IMR-90 (cell line): ENCODE measurements around the gene RNU6-1. TPM values are rescaled to one million over a fixed set of nuclear protein-coding genes. Genes with fewer than 3 reads are reported as not detected.

Experiments
- ATAC-seq: fragments of 200-7000 bp; cut with Tn5 transposase; 2 replicates; pipeline ENCODE4 v1.9.1; 2020; ENCODE audit warnings: low read depth, mild to moderate bottlenecking, moderate library complexity
- BruUV-seq: library from RNA; stranded (reverse); fragments of 400-500 nt; replicated peaks from 2 replicates; lab custom pipeline; 2021; lab: Mats Ljungman, UMichigan
- CTCF ChIA-PET: fragments of 300-600 bp; formaldehyde crosslinking; extraction: SDS; loops from one replicate; lab custom pipeline; 2021; ENCODE audit warnings: antibody characterized with exemption; lab: Yijun Ruan, JAX
- POLR2A ChIA-PET: fragments of 300-600 bp; sonication (Branson Sonifier 250); formaldehyde crosslinking; loops from one replicate; lab custom pipeline; 2022; ENCODE audit warnings: antibody characterized with exemption; ENCODE audit not compliant: unreplicated experiment; lab: Charles Lee
- DNase-seq: peaks from one replicate; pipeline ENCODE4 v3.0.0; 2013
- H2AFZ ChIP-seq: replicated peaks from 2 replicates; pipeline ENCODE3; 2013; ENCODE audit warnings: low read length, mild to moderate bottlenecking; ENCODE audit not compliant: poor library complexity
- H2AK5ac ChIP-seq: 2 replicates; pipeline ENCODE4 v1.6.1; 2013; ENCODE audit warnings: low read depth, low read length, inconsistent platforms
- H2AK9ac ChIP-seq: replicated peaks from 2 replicates; pipeline ENCODE3; 2013; ENCODE audit warnings: mild to moderate bottlenecking, low read depth, low read length, moderate library complexity; ENCODE audit not compliant: poor library complexity
- H2BK120ac ChIP-seq: 2 replicates; pipeline ENCODE4 v1.6.1; 2013; ENCODE audit warnings: low read depth, low read length, inconsistent platforms
- H2BK15ac ChIP-seq: 3 replicates; pipeline ENCODE4 v1.6.1; 2013; ENCODE audit warnings: low read depth, low read length, inconsistent platforms
- H2BK20ac ChIP-seq: 2 replicates; pipeline ENCODE4 v1.6.1; 2013; ENCODE audit warnings: low read depth, mild to moderate bottlenecking, inconsistent platforms, low read length, moderate library complexity
- H2BK5ac ChIP-seq: 2 replicates; pipeline ENCODE4 v1.6.1; 2013; ENCODE audit warnings: mild to moderate bottlenecking, low read depth, low read length, inconsistent platforms; ENCODE audit not compliant: poor library complexity, severe bottlenecking
- H3K14ac ChIP-seq: replicated peaks from 2 replicates; pipeline ENCODE4 v1.6.1; 2013; ENCODE audit warnings: low read depth, low read length, inconsistent platforms
- H3K18ac ChIP-seq: 2 replicates; pipeline ENCODE4 v1.6.1; 2013; ENCODE audit warnings: low read depth, low read length, control low read depth
- H3K23ac ChIP-seq: 2 replicates; pipeline ENCODE4 v1.6.1; 2013; ENCODE audit warnings: low read depth, low read length, inconsistent platforms
- H3K27ac ChIP-seq: 2 replicates; pipeline ENCODE4 v1.5.1; 2013; ENCODE audit warnings: mild to moderate bottlenecking, control low read depth, low read length; ENCODE audit not compliant: insufficient read depth
- H3K27me3 ChIP-seq: 2 replicates; pipeline ENCODE4 v1.6.1; 2013; ENCODE audit warnings: low read length; ENCODE audit not compliant: control insufficient read depth, insufficient read depth
- H3K36me3 ChIP-seq: 2 replicates; pipeline ENCODE4 v1.6.1; 2013; ENCODE audit warnings: low read length, mixed read lengths; ENCODE audit not compliant: control insufficient read depth, insufficient read depth
- H3K4ac ChIP-seq: 2 replicates; pipeline ENCODE4 v1.6.1; 2013; ENCODE audit warnings: low read depth, low read length, inconsistent platforms
- H3K4me1 ChIP-seq: 2 replicates; pipeline ENCODE4 v1.6.1; 2013; ENCODE audit warnings: low read length, mixed read lengths; ENCODE audit not compliant: control insufficient read depth, insufficient read depth
- H3K4me2 ChIP-seq: 2 replicates; pipeline ENCODE4 v1.6.1; 2013; ENCODE audit warnings: low read depth, mild to moderate bottlenecking, control low read depth, low read length, moderate library complexity
- H3K4me3 ChIP-seq: 2 replicates; pipeline ENCODE4 v1.5.1; 2013; ENCODE audit warnings: low read depth, mild to moderate bottlenecking, control low read depth, low read length, moderate library complexity; ENCODE audit not compliant: insufficient read depth
- H3K56ac ChIP-seq: 2 replicates; pipeline ENCODE4 v1.6.1; 2013; ENCODE audit warnings: low read length, inconsistent platforms; ENCODE audit not compliant: insufficient read depth; ENCODE audit errors: extremely low read depth
- H3K79me1 ChIP-seq, 2 experiments: 2 replicates each; pipeline ENCODE4 v1.6.1; 2013; ENCODE audit warnings: low read length in 2 of 2, inconsistent platforms in 1 of 2, low read depth in 1 of 2
- H3K9ac ChIP-seq: 2 replicates; pipeline ENCODE4 v1.6.1; 2013; ENCODE audit warnings: low read depth, low read length, control low read depth
- H3K9me1 ChIP-seq: 2 replicates; pipeline ENCODE4 v1.6.1; 2013; ENCODE audit warnings: low read length, inconsistent platforms; ENCODE audit not compliant: insufficient read depth
- H3K9me3 ChIP-seq: 2 replicates; pipeline ENCODE4 v1.6.1; 2013; ENCODE audit warnings: low read length; ENCODE audit not compliant: control insufficient read depth, insufficient read depth
- H4K20me1 ChIP-seq: 2 replicates; pipeline ENCODE4 v1.6.1; 2013; ENCODE audit warnings: low read length, inconsistent platforms; ENCODE audit not compliant: insufficient read depth
- H4K5ac ChIP-seq: 2 replicates; pipeline ENCODE4 v1.6.1; 2013; ENCODE audit warnings: mild to moderate bottlenecking, low read depth, low read length, control low read depth
- H4K8ac ChIP-seq, 2 experiments: 2 replicates each; pipeline ENCODE4 v1.6.1; 2013; ENCODE audit warnings: low read depth in 2 of 2, low read length in 2 of 2, control low read depth in 1 of 2, inconsistent platforms in 1 of 2
- H4K91ac ChIP-seq: 2 replicates; pipeline ENCODE4 v1.6.1; 2013; ENCODE audit warnings: low read depth, low read length, inconsistent platforms; ENCODE audit not compliant: insufficient read depth
- CEBPB ChIP-seq: IDR thresholded peaks from 2 replicates; pipeline ENCODE4 v1.6.1; 2012; ENCODE audit warnings: low read depth, low read length, improper control_type of control experiment
- WGBS, 2 experiments: methylation state at CpG; one replicate each; pipeline versions ENCODE4 v1.1.5 to v1.1.7; 2013; ENCODE audit warnings: missing lambda C conversion rate in 2 of 2; ENCODE audit not compliant: insufficient read length in 1 of 2; ENCODE audit errors: extremely low coverage in 2 of 2; 5-methylcytosine and 5-hydroxymethylcytosine counted together
- dilution Hi-C: fragments of 300-500 bp; cut with HindIII; formaldehyde crosslinking; loops from one replicate; pipeline ENCODE4 v1.14.3; 2018; ENCODE audit warnings: low sequenced_read_pairs; ENCODE audit not compliant: unreplicated experiment
- in situ Hi-C: fragments of 300-500 bp; cut with MboI; formaldehyde crosslinking; loops from 3 replicates; pipeline ENCODE4 v1.14.3; 2019; ENCODE audit warnings: low sequenced_read_pairs, inconsistent platforms, mixed read lengths
- intact Hi-C: fragments of 100-400 bp; cut with micrococcal nuclease; formaldehyde crosslinking; loops from 2 replicates; pipeline ENCODE4 v1.10.0; 2022
- polyA plus RNA-seq, 3 experiments: library from polyadenylated mRNA; depleted of rRNA; stranded (reverse); fragments of >200 nt; gene quantifications; 2 replicates each; pipeline ENCODE4 v1.2.3, GENCODE V29; 2012; ENCODE audit warnings: low replicate concordance in 1 of 3
- total RNA-seq: library from RNA; depleted of rRNA; stranded (reverse); fragments of >200 nt; gene quantifications from 2 replicates; pipeline ENCODE4 v1.2.3, GENCODE V29; 2012
- TF ChIP-seq, protein P1 (sequence below): fragments of 150-350 bp; IDR thresholded peaks from 2 replicates; pipeline ENCODE4 v1.6.1; 2017; ENCODE audit warnings: mild to moderate bottlenecking, antibody characterized with exemption, low read length, low read depth

The RNU6-1 gene
- total and polyA plus RNA-seq, 2 of the 4 experiments (the other 2 are of a cell fraction): not detected

DNA sequence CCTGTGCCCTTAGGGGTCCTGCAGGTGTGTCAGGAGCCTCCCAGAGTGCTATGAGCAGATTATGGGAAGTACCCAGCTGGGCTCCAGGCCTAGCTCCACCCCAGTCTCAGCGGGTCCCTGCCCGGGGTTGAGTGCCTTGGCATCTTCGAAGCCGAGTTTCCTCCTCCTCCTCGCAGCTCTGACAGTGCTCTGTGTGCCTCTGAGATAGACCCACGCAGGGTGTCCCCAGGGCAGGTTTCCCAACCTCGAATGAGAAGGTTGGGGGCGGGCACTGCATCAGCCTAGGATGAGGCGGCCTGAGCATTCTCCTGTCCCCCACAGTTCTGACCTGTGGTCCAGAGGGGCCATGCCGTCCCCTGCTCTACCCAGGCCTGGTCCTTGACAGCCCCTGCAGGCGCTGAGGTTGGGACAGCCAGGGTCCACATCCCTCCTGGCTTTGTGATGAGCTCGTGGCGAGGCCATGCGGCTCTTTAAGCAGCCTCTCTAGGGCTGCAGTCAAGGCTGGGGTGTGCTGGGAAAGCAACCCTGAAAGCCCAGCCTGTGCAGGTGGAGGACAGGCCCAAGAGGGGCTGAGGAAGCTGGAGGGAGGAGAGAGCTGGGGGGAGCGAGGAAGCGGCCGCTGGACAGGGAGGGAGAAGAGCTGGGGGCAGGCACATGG lies 34.7 kb downstream of the RNU6-1 start:
- peaks cover 2% of the 10 kb centered on the region; the same call in 1 of the 2 replicates for H3K36me3 ChIP-seq
- H4K8ac ChIP-seq: no peak overlapping the region
- no peaks in the 10 kb centered on the region for H3K9me3 ChIP-seq
- no peaks in the 10 kb centered on the region; a peak in 1 of 4 replicates for H3K79me1 ChIP-seq
- intact Hi-C loops (no loop called here), in situ Hi-C loops (no loop called here), dilution Hi-C loops (no loop called here)
- DNase-seq: no peak
- H2AK9ac ChIP-seq: no peak overlapping the region
- no peak overlapping the region for H3K27ac ChIP-seq
- no peak overlapping the region for H3K4me3 ChIP-seq
- H4K20me1 ChIP-seq: 0 out of 2 replicates have a peak, but pooled peaks cover 7% of the 10 kb centered on the region
- no TSS peak for BruUV-seq
- ChIA-PET POLR2A (no interaction called here), CTCF (no interaction called here)
- TF ChIP-seq CEBPB: no peak
- TF ChIP-seq, protein P1, sequence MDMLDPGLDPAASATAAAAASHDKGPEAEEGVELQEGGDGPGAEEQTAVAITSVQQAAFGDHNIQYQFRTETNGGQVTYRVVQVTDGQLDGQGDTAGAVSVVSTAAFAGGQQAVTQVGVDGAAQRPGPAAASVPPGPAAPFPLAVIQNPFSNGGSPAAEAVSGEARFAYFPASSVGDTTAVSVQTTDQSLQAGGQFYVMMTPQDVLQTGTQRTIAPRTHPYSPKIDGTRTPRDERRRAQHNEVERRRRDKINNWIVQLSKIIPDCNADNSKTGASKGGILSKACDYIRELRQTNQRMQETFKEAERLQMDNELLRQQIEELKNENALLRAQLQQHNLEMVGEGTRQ: no peak
- no peak overlapping the region for H3K14ac ChIP-seq
- H2BK5ac ChIP-seq: no peak overlapping the region
- peaks cover 5% of the 10 kb centered on the region; the same call in 1 of the 2 replicates for H3K9me1 ChIP-seq
- WGBS, 2 experiments: 93% methylated on average over 8 of the region's 17 CpGs; no CpG with 5 or more reads in 1 of the 2 experiments
- no peak overlapping the region for H3K56ac ChIP-seq
- no peak for ATAC-seq
- H4K5ac ChIP-seq: no peak overlapping the region
- H3K9ac ChIP-seq: no peak overlapping the region
- no peaks in the 10 kb centered on the region for H3K4me1 ChIP-seq
- no peak overlapping the region for H3K4ac ChIP-seq
- no peak overlapping the region for H3K18ac ChIP-seq
- no peak overlapping the region for H2BK15ac ChIP-seq
- H2AK5ac ChIP-seq: no peak overlapping the region
- no peak overlapping the region for H4K91ac ChIP-seq
- H3K4me2 ChIP-seq: no peak overlapping the region
- H3K23ac ChIP-seq: no peak overlapping the region
- no peak overlapping the region for H2BK120ac ChIP-seq
- no peak overlapping the region for H2AFZ ChIP-seq
- no peaks in the 10 kb centered on the region for H3K27me3 ChIP-seq
- H2BK20ac ChIP-seq: no peak overlapping the region
